Prostate gland (tissue), 2 donors: ENCODE results near the gene TRAPPC3.
"Not testable (repeated sequence)": the region's sequence is repeated elsewhere in the genome, so short reads cannot be mapped to it uniquely, and the experiment has no call there.

Experiments used
- CTCF ChIP-seq, 4 experiments: fragments of 200-600 bp in 2 of 4; fragments of 450-650 bp in 2 of 4; sonication (generic) in 2 of 4; IDR thresholded peaks; 1 replicate in 3 of 4; 2 replicates in 1 of 4; pipeline ENCODE4 v1.5.1; 2016 to 2019; ENCODE audit warnings: antibody characterized with exemption in 4 of 4, mild to moderate bottlenecking in 2 of 4, moderate library complexity in 2 of 4
- POLR2A ChIP-seq: fragments of 450-650 bp; IDR thresholded peaks from one replicate; pipeline ENCODE4 v1.6.1; 2016; ENCODE audit warnings: antibody characterized with exemption, mild to moderate bottlenecking
- POLR2AphosphoS5 ChIP-seq: sonication (generic); formaldehyde crosslinking; IDR thresholded peaks from one replicate; pipeline ENCODE4 v1.6.1; 2017; ENCODE audit warnings: antibody characterized with exemption

- TF ChIP-seq CTCF (IDR thresholded peaks at IDR 0.05); POLR2A; POLR2AphosphoS5: not testable (repeated sequence)
Measured at GRCh38 chr1:36196805-36197204, 47.5 kb upstream of the TRAPPC3 start.
